ENCODE measurements around the gene ARFGEF2.

ARFGEF2 gene

GRCh38 chr20:48891235-48892048, 30.1 kb upstream of the ARFGEF2 start:
- DNase-seq (ENCODE audit: low spot score): no peak
- in situ Hi-C loops (cut with MboI; ENCODE audit: low pct_unique_long_range_greater_than_20kb, low sequenced_read_pairs, unreplicated experiment): no loop called here
- TF ChIP-seq, protein P1, sequence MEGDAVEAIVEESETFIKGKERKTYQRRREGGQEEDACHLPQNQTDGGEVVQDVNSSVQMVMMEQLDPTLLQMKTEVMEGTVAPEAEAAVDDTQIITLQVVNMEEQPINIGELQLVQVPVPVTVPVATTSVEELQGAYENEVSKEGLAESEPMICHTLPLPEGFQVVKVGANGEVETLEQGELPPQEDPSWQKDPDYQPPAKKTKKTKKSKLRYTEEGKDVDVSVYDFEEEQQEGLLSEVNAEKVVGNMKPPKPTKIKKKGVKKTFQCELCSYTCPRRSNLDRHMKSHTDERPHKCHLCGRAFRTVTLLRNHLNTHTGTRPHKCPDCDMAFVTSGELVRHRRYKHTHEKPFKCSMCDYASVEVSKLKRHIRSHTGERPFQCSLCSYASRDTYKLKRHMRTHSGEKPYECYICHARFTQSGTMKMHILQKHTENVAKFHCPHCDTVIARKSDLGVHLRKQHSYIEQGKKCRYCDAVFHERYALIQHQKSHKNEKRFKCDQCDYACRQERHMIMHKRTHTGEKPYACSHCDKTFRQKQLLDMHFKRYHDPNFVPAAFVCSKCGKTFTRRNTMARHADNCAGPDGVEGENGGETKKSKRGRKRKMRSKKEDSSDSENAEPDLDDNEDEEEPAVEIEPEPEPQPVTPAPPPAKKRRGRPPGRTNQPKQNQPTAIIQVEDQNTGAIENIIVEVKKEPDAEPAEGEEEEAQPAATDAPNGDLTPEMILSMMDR (IDR thresholded peaks at IDR 0.05; ENCODE audit: extremely low read depth, insufficient read depth, missing control alignments): no peak

GRCh38 chr20:48892049-48892470, 29.5 kb upstream of the ARFGEF2 start:
- no peak for DNase-seq (ENCODE audit: low spot score)
- TF ChIP-seq, protein P1 (IDR thresholded peaks at IDR 0.05; ENCODE audit: extremely low read depth, insufficient read depth, missing control alignments): no peak
- in situ Hi-C loops (cut with MboI; ENCODE audit: low pct_unique_long_range_greater_than_20kb, low sequenced_read_pairs, unreplicated experiment): no loop called here

GRCh38 chr20:48892891-48893290, 28.6 kb upstream of the ARFGEF2 start:
- DNase-seq (ENCODE audit: low spot score): no peak
- TF ChIP-seq, protein P1 (IDR thresholded peaks at IDR 0.05; ENCODE audit: extremely low read depth, insufficient read depth, missing control alignments): no peak
- in situ Hi-C loops (cut with MboI; ENCODE audit: low pct_unique_long_range_greater_than_20kb, low sequenced_read_pairs, unreplicated experiment): no loop called here

GRCh38 chr20:48893374-48893773, 28.1 kb upstream of the ARFGEF2 start:
- TF ChIP-seq, protein P1 (IDR thresholded peaks at IDR 0.05; ENCODE audit: extremely low read depth, insufficient read depth, missing control alignments): no peak
- in situ Hi-C loops (cut with MboI; ENCODE audit: low pct_unique_long_range_greater_than_20kb, low sequenced_read_pairs, unreplicated experiment): no loop called here
- no peak for DNase-seq (ENCODE audit: low spot score)

DNA sequence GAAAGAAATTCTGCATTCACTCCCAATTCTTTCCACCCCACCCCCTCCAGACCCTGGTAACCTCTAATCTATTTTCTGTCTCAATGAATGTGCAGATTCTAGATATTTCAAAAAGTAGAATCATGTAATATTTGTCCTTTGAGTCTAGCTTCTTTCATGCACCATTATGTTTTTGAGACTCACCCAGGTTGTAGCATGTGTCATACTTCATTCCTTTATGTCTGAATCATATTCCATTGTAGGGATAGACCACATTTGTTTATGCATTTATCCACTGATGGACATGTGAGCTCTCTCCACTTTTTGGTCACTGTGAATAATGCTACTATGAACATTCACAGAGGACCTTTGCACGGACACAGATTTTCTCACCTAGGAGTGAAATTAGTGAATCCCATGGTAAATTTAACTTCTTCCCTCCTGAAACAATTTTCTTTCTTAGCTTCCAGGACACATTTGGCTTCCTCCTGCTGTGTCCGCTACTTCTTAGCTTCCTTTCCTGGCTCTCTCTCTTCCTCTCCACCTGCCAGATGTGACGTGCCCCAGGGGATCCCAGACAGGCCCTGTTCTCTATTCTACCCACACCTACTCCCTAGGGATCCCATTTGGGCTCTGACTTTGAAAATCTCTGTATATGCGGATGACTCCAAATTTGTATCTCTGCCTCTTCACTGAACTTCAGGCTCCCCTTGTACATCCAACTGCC, 24.1 kb upstream of the ARFGEF2 start:
- in situ Hi-C loops (cut with MboI; ENCODE audit: low pct_unique_long_range_greater_than_20kb, low sequenced_read_pairs, unreplicated experiment): no loop called here
- TF ChIP-seq, protein P1 (IDR thresholded peaks at IDR 0.05; ENCODE audit: extremely low read depth, insufficient read depth, missing control alignments): no peak
- DNase-seq (ENCODE audit: low spot score): no peak

DNA sequence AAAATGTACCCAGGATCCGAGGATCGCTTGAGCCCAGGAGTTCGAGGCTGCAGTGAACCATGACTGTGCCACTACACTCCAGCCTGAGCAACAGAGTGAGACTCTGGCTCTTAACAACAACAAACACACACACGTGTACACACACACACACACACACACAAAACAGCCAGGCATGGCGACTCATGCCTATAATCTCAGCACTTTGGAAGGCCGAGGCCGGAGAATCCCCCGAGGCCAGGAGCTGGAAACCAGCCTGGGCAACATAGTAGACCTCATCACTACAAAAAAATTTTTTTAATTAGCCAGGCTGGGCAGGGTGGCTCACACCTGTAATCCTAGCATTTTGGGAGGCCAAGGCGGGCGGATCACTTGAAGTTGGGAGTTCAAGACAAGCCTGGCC, 23.3 kb upstream of the ARFGEF2 start:
- DNase-seq (ENCODE audit: low spot score): no peak
- in situ Hi-C loops (cut with MboI; ENCODE audit: low pct_unique_long_range_greater_than_20kb, low sequenced_read_pairs, unreplicated experiment): no loop called here
- TF ChIP-seq, protein P1 (IDR thresholded peaks at IDR 0.05; ENCODE audit: extremely low read depth, insufficient read depth, missing control alignments): no peak
